Amniotic stem cell (primary cell): Measurements from ENCODE around the gene HLA-DQA2.
A peak's percentile ranks its signal among the peaks of the same experiment; 100 is the strongest.
"Not testable (repeated sequence)": the region's sequence is repeated elsewhere in the genome, so short reads cannot be mapped to it uniquely, and the experiment has no call there.

ENCODE experiments used
- DNase-seq: peaks from one replicate; lab custom pipeline; 2025; lab: John Stamatoyannopoulos, UW

The HLA-DQA2 gene

DNA sequence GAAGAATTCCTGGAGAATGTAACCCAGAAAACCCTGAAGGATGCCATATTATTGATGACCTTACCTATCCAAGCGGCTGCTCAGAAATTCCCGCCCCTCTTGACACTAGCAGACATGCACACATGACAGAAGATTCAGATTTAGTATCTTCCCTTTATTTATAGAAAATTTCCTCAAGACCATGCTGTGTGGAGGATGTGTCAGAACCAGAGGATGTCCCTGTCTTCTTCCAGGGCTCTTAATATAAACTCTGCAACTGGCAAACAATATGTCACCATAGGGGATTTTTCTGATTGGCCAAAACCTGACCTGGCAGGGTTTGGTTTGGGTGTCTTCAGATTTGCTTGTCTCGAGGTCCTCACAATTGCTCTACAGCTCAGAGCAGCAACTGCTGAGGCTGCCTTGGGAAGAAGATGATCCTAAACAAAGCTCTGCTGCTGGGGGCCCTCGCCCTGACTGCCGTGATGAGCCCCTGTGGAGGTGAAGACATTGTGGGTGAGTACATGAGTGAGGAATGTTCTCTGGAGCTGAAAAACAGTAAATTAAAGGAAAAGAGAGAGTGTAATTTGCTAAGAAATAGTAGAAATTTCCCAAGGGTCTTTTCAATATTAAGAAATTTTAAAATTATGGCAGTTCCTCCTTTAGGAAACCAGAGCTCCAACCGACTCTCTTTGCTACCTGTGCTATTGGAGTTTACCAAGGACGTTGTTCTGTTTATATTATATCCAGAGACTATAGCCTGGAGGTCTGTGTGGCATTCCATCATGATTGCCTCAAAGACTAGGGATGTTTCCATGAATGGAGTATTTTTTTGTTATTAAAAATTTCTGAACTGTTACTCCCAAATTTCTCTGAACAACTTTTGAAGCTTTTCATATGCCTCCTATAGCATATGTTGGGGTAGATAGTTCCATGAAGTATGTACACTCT lies at the start of gene HLA-DQA2:
Gene HLA-DQA2 (plus strand): TSS at position 361 of the 930 bp plus-strand sequence. CDS start 53 bp downstream, at position 414.
- no peak for DNase-seq

DNA sequence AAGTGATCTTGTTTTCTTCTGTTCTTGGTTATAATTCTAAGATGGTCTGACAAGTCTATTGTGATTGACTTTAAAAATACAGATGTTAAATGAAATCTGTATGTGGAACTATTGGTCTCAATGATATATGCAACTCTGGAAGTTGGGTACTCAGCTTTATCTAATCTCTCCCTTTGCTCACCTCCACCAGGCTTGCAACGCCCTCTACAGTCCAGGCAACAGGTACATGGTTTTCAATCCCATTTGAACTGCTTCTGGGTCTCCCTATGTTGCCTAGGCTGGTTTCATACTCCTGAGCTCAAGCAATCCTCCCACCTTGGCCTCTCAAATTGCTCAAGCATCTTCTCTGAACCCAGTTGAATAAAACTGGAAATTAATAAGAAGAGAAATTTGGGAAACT lies 49.2 kb upstream of the HLA-DQA2 start:
- no peak for DNase-seq

DNA sequence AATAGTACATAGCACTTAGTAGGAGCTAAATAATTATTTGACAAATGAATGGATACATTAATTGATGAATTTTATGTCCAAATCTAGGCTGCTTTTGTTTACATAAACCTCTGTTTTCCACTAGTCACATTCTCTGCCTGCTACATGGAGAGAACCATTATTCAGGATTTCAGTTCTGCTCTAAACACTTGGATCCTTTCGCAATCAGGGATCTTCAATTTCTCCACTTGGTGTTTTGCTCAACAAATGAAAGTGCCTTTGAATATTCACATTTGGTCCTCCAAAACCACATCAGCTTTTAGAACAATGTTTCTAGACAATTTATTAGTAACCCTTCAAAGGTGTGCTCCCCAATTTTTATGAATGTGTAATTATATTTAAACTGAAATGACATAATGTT lies 44.2 kb upstream of the HLA-DQA2 start:
- DNase-seq = no peak

DNA sequence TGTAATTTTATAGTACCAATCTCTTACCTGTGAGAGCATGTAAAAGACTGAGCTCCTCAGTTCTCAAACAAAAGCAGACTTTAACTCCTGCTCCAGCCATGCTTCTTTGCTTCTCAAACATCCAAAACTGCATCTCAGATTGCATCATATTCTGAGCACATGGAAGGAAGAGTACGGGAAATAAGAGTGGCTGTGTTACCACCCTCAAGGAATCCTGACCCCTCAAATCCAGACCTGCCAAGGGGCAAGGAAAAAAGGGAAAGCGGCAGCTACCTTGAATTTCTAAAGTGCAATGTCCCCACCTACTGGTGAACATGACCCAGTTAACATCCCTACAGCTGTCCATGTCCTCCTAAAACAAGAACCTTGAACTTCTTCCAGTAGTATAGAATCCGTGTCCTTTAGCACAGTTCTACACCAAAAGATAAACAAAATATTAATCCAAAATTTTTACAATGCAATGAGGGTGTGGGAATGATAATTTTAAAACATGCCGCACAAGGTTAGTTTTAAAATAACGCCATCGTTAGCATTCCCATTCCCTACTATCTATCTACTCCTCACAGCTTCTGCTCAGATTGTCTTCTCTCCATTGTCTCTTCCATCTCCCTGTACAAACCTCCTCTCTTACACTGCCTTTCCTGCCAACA lies 40.7 kb upstream of the HLA-DQA2 start:
- peak; percentile 39 for DNase-seq

DNA sequence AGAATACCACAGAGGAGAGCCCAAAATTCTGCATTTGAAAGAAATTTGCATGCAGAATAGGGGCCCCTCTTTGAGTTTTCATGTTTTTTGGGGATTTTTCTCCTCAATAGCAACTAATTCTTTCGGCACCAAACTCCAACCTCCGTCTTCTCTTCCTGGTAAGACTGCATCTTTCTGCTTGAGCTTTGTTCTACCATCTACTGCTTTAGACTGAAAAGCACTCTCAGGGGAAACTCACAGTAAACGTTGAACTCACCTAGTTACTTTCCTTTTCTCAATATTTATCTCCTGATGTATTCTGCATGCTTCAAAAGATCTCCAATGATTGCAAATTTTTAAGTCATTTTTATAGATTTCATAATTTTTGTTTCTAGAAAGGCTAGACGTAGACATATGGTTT lies 37.8 kb upstream of the HLA-DQA2 start:
- DNase-seq = no peak

DNA sequence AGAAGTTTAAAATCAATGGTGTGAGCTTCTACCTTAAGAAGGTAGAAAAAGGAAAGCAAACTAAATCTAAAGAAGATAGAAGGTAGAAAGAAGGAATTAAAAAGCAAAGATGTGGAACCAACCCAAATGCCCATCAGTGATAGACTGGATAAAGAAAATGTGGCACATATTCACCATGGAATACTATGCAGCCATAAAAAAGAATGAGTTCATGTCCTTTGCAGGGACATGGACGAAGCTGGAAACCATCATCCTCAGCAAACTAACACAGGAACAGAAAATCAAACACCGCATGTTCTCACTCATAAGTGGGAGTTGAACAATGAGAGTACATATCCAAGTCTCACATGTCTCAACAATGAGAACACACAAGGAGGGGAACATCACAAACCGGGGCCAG lies 36.0 kb upstream of the HLA-DQA2 start:
- not testable (repeated sequence) for DNase-seq

DNA sequence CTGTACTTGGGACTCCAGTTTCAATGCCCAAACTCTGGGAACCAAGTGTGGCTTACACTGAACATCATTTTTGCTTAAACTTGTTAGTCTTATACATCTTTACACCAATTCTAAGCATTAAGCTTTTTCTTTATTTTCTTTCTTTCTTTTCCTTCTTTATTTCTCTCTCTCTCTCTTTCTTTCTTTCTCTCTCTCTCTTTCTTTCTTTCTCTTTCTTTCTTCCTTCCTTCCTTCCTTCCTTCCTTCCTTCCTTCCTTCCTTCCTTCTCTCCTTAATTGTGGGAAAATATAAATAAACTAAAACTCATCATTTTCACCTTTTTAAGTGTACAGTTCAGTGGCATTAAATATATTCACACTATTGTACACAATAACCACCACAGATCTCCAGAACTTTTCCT lies 31.6 kb upstream of the HLA-DQA2 start:
- no peak for DNase-seq

DNA sequence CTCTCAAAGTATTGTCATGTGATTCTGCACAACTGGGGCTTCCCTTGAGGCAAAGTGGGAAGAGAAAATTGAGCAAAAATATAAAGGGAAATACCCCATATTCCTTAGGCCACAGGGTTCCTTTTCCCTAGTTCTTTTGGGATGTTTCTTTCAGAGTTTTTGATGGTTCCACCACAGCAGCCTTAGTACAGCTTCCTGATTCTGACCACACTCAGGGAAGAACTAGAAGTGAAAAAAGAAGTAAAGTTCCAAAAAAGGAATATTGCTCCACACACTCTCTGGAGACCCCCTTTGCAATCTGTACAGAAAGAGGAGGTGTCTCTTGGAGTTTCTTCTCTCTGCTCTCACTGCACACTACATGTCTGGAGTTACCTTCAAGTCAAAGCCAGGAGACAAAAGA lies 27.9 kb upstream of the HLA-DQA2 start:
- DNase-seq = no peak

DNA sequence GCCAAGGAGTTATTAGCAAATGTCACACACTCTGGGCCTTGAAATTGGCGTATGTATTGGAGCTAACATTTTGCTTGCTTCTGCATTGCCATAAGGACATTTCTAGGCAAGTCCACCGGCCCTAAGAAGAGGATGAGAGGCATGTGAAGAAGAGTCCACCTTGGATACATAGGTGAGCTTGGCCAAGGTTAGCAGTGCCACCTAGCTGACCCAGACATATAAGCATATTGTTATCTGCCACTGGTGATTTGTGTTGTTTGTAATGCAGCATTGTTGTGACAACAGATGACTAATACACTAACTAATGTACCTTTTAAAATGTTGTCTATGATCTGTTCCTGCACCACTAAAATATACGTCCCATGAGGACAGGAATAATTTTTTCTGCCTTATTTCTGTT lies 24.8 kb upstream of the HLA-DQA2 start:
- DNase-seq = no peak

DNA sequence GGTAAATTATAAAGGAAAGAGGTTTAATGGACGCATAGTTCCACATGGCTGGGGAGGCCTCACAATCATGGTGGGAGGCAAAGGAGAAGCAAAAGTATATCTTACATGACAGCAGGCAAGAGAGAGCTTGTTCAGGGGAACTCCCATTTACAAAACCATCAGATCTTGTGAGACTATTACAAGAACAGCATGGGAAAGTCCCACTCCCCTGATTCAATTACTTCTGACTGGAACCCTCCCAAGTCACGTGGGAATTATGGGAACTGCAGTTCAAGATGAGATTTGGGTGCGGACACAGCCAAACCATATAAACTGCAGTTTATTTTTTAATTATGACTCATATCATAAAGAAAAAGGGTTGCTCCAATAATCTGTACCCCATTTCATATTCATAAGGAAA lies 22.3 kb upstream of the HLA-DQA2 start:
- no peak for DNase-seq

DNA sequence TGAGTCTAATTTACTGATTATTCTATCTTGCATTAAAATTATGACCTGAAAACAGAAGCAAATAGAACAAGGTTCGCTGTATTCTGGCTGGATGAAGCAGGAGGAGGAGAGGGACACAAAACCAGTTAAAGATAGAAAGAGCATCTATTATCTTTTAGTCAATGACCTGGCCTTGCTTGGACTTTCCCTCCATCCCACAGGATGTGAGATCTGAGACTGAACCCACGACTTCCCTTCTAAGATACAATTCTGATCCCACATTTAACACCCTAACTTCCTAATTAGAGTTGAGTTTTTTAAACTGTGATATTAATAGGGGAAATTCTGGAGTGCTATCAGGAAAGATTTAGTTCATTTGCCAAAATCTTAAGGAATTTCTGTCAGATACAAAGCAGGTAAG lies 3.1 kb upstream of the HLA-DQA2 start:
- DNase-seq = no peak

DNA sequence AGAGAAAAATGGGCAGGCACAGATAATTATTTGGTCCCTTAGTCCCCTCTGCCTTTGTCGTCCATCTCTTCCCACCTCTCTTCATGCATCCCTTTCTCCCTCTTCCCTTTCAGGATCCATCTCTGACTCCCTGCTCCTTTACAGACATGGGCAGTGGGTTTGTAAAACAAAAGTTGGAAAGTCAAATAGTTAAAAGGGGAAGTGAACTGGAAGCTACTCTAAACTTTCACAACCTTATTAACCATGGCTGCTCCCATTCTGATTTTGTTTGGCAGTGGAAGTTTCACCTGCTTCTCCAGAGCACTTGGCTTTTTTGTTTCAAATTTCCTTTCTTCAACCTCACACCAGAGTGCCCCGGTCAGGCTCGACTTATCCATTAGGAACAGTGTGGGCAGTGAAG lies 1.2 kb downstream of the HLA-DQA2 start:
- no peak for DNase-seq

DNA sequence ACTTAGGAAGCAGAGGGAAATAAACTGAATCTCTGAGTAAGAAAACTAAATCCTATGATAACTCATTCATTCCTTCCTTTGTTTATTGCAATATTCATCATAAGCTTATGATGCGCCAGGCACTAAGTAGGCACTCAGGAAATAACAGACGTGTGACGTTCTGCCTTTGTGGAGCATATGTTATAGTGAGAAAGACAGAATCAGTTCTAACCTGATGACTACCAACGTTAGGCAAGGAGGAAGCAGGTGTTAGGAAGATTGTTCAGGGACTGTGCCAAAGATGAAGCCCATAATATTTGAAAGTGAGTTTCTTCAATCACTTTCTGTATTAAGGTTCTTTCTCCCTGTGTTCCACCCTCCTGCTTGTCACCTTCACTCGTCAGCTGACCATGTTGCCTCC lies 3.6 kb downstream of the HLA-DQA2 start:
- DNase-seq = no peak

DNA sequence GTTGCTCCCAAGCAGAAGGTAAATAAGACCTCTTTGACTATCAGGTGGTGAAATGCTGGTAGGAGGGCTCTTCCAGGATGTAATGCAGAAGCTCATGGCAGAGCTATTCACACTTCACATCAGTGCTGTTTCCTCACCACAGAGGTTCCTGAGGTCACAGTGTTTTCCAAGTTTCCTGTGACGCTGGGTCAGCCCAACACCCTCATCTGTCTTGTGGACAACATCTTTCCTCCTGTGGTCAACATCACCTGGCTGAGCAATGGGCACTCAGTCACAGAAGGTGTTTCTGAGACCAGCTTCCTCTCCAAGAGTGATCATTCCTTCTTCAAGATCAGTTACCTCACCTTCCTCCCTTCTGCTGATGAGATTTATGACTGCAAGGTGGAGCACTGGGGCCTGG lies 4.5 kb downstream of the HLA-DQA2 start:
- DNase-seq = not testable (repeated sequence)

DNA sequence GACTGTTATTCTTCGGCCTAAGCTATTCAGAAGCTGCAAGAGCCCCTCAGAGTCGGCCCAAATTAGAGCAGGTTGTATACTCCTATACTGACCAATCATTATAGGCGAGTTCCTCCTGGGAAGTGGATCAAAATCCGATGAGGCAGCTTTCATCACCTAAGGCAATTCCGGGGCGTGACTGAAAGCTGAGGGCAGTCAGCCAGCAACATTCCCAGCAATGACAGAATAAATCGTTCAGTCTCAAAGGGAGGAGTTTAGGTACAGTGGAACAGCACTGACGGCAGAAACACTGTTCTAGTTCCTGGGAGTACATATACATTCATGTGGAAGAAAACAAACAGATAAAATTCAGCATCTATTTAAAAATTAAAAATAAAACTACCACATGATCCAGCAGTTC lies 11.4 kb downstream of the HLA-DQA2 start:
- no peak for DNase-seq

DNA sequence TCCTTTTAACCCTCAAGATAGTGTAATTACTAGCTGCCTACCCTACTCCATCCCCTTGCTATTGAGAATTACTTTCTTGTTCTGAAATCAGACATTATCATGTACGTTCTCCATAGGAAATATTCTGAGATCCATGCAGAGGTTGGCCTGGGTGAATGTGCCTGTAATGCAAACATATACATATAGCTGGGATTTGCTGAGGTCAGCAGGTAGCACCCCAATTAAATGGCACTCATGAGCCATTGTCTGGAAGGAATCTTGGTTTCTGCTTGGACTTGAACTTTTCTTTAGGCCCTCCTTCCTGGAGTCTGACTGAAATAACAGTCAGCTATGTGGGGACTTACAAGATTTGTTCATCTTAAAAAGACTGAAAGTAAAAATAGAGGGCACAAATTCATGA lies 18.5 kb downstream of the HLA-DQA2 start:
- DNase-seq = no peak

DNA sequence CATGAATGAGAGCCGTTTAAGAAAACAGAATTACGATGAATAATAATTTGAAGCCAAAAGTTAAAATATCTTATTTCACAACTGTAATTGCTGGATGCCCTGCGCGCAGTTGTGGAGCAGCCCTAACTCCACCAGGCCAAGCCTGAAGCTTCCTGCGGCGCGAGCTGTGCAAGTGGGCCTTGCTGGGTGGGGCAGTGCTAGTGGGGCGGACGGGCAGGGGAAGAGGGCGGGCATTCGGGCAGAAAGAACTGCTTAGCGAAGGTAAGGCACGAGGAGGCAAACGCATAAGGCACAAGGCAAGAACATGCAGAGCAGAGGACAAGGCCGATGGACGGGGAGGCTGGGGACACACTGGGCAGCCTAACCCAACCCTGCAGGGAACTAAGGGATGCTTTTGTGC lies 19.9 kb downstream of the HLA-DQA2 start:
- DNase-seq = no peak

DNA sequence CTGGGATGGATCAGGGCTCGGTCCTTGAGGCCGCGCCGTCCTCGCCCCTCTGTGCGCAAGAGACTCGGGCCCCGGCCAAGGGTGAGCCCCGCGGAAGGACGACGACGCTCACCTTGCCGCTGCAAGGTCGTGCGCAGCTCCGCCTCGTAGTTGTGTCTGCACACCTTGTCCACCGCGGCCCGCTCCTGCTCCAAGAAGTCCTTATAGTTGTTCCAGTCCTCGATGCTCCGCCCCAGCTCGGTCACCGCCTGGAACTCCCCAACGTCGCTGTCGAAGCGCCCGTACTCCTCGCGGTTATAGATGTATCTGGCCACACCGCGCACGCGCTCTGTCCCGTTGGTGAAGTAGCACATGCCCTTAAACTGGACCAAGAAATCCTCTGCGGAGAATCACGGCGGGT lies 20.4 kb downstream of the HLA-DQA2 start:
- no peak for DNase-seq

DNA sequence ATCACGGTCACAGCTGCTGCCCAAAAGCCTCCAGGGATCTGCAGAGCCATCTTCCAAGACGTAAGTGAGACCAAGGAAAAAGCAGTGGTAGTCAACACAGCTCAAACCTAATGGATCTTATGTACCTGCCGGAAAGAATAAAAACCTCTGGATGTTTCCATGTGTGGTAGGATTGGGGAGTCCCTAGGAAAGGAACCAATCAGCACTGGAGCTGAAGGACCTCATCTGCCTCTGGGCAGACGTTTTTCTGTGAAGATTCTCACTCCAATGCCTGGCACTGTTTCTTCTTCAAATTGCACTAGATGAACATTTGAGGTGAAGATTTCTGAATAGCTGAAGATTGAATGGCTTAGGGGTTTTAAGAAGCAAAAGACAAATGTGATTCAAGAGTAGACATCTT lies 22.2 kb downstream of the HLA-DQA2 start, which contains the start of gene HLA-DQB2:
Gene HLA-DQB2 (minus strand): TSS at position 112 of the 400 bp plus-strand sequence. CDS start 62 bp downstream, at position 50.
- DNase-seq = no peak

DNA sequence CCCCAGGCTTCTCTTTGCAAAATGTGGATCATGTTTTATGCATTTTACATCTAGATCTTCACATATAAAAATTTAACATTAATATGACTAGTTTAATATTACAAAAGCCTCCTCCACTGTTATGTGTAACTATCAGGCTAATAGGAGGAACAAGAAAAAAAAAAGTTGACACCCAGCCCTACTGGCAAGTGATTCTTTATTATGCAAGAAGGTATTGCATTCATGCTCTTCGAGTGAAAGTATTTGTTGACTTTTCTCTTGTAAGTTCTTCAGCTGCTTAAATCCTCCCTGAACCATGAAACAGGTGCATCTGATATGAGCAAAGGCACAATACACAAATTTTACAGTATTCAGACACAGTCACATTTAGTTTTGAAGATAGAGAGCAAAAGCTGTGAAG lies 22.9 kb downstream of the HLA-DQA2 start:
- DNase-seq = no peak

DNA sequence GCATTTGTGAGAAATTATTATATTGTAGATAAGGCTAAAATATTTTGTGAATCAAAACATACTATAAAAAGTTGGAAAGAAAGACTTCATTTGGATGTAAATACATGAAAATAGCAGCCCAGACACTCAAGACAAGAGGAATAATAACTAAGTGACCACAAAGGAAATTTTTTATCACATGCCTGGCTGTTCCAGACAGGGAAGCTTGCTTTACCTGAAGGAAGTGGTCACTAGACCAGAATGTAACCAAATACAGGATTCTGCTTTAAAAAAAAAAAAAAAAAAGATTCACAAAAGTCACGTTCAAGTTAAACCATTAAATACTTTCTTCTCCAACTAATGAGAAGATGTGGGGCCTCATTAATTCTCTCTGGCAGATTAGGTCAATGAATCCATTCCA lies 31.5 kb downstream of the HLA-DQA2 start:
- no peak for DNase-seq

DNA sequence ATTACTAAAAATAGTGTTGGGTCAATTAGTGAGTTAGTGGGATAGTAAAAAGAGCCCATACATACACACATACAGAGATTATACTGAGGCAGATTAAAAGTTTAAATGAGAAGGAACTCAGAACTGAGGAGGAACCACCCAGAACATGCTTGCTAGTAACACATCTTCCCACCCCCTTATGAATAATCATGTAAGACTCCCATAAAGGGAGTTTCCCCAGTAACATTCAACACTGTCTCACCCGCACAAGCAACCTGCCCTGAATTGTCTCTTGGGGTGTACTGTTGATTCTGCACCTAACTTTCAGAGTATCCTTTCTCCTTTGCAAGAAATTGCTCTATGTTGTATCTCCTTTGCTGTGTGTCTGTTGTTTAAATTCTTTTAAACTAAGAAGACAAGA lies 33.2 kb downstream of the HLA-DQA2 start:
- no peak for DNase-seq

DNA sequence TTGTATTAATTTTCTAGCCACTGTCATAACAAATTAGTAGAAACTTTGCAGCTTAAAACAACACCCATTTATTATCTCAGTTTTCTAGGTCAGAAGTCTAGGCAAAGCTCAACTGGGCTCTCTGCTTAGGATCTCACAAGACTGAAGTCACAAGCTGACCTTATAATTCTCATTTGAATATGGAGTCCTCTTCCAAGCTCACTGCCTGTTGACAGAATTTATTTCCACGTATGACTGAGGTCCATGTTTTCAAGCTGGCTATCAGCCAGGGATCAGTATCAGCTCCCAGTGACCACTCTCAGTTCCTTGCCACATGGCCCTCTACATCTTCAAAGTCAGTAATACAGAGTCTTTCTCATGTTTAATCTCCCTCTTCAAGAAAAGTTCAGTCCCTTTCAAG lies 33.9 kb downstream of the HLA-DQA2 start:
- DNase-seq = no peak
